Measurements from ENCODE around the gene RNF141. TPM values are rescaled to one million over a fixed set of nuclear protein-coding genes. Genes with fewer than 3 reads are reported as not detected.

The RNF141 gene
- total and polyA plus RNA-seq, 2 donors (not counting 3 experiments of a cell fraction or from before 2014, with no cell fraction given), result 9.4 to 32.4 TPM

DNA sequence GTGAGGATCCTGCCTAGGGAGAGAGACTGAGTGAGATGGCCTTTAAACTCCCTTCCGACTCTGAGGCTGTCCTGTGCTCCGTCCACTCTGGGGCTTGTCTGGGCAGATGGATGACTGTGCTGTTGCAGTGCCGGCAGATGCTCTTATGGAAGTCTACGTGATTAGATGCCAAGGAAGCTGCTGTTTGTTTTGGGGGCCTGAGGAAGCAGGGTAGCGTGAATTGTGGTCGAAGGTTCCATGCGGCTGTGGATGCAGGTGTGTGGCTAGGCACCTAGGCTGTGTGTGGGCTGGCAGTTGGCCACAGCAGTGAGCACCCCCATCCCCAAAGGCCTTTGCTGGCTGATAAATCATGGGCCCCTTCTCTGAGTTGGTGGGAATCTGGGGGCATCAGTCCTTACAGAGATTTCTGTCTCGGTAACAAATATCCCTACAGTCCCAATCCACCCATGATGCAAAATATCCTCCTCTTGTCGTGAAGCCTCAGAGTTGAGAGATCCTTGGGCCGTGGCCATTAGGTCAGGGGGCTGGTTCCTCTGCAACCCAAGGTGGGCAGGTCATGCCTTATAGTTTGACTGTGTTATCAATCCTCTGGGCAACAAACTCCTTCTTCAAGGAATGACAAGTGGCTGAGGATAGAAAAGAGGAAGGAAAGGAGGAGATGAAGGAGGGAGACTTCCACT lies 54.7 kb downstream of the RNF141 start:
- ChIA-PET POLR2A (no interaction called here), CTCF (no interaction called here)
- Histone ChIP-seq H2AFZ (ENCODE audit: low read depth, low read length) (no peak overlapping the region), H3K4me1 (ENCODE audit: control insufficient read depth, extremely low read depth, insufficient read depth, low read length) (peaks cover 14% of the 10 kb centered on the region), H4K20me1 (replicated peaks; ENCODE audit: control insufficient read depth, extremely low read depth, insufficient read depth, low read length) (no peaks in the 10 kb centered on the region), H3K27ac (ENCODE audit: insufficient read depth, low read depth, low read length) (no peak overlapping the region), H3K27me3 (ENCODE audit: control insufficient read depth in 2 of 2, insufficient read depth in 2 of 2, low read length in 2 of 2) (no peaks in the 10 kb centered on the region), H3K4me3 (replicated peaks in 1 of 3; ENCODE audit: insufficient read depth in 1 of 3, low read depth in 1 of 3, low read length in 3 of 3) (no peak overlapping the region), H3K4me2 (ENCODE audit: insufficient read depth, low read length) (no peak overlapping the region), H3K36me3 (ENCODE audit: control insufficient read depth in 2 of 2, extremely low read depth in 1 of 2, insufficient read depth in 2 of 2, low read length in 2 of 2) (no peaks in the 10 kb centered on the region), H3K9me3 (replicated peaks; ENCODE audit: control insufficient read depth, insufficient read depth, low read length) (no peaks in the 10 kb centered on the region), H3K9ac (replicated peaks; ENCODE audit: extremely low read depth, insufficient read depth, low read length) (no peak overlapping the region), H3K9me1 (replicated peaks; ENCODE audit: control insufficient read depth, extremely low read depth, insufficient read depth, low read length) (no peaks in the 10 kb centered on the region), H3K79me2 (ENCODE audit: control insufficient read depth, insufficient read depth, low read length) (no peaks in the 10 kb centered on the region)
- intact Hi-C loops (cut with micrococcal nuclease) (no loop called here), dilution Hi-C loops (cut with MboI; ENCODE audit: extremely low pct_ligation_motif_present, low sequenced_read_pairs) (no loop called here)
- DNase-seq (ENCODE audit: low read depth, low spot score) (no peak), FAIRE-seq (no peak)
- no peak for TF ChIP-seq CTCF (IDR thresholded peaks at IDR 0.05; ENCODE audit: extremely low read depth in 1 of 2, insufficient read depth in 1 of 2, low read depth in 1 of 2, low read length in 2 of 2)
- no peak for TF ChIP-seq FOS (IDR thresholded peaks at IDR 0.05; ENCODE audit: borderline replicate concordance, insufficient read depth, low read length)
- TF ChIP-seq JUN (IDR thresholded peaks at IDR 0.05; ENCODE audit: borderline replicate concordance, insufficient read depth, insufficient read length, low read depth), result no peak
- TF ChIP-seq POLR2AphosphoS5 (IDR thresholded peaks at IDR 0.05; ENCODE audit: insufficient read depth, low read depth, low read length), result no peak
- TF ChIP-seq, protein P1, sequence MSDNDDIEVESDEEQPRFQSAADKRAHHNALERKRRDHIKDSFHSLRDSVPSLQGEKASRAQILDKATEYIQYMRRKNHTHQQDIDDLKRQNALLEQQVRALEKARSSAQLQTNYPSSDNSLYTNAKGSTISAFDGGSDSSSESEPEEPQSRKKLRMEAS (IDR thresholded peaks at IDR 0.05; ENCODE audit: insufficient read depth, insufficient read length), result no peak
- no peak for TF ChIP-seq GATA2 (IDR thresholded peaks at IDR 0.05; ENCODE audit: insufficient read depth, insufficient read length, low read depth, low read length)
- TF ChIP-seq EZH2 (IDR thresholded peaks at IDR 0.05; ENCODE audit: borderline replicate concordance, low read depth, low read length, severe bottlenecking), result no peak
- BruUV-seq (replicated peaks), result no TSS peak
